WTC11 (cell line): ENCODE measurements around the gene PAM.

Experiments used
- AR ChIP-seq: fragments of 250-450 bp; sonication (Bioruptor Pico); IDR thresholded peaks from 2 replicates; pipeline ENCODE4 v1.9.0; 2021; ENCODE audit warnings: mild to moderate bottlenecking
- CTCF ChIP-seq: fragments of 200-600 bp; IDR thresholded peaks from 2 replicates; pipeline ENCODE4 v1.8.0; 2022; ENCODE audit warnings: antibody characterized with exemption
- ESRRA ChIP-seq: sonication (generic); formaldehyde crosslinking; IDR thresholded peaks from 2 replicates; pipeline ENCODE4 v1.8.1; 2022; ENCODE audit warnings: mild to moderate bottlenecking, missing genetic modification reagents, borderline replicate concordance
- HMGXB4 ChIP-seq: sonication (generic); formaldehyde crosslinking; IDR thresholded peaks from 2 replicates; pipeline ENCODE4 v1.8.1; 2023; ENCODE audit warnings: mild to moderate bottlenecking, moderate library complexity, missing genetic modification reagents
- SP1 ChIP-seq: sonication (generic); formaldehyde crosslinking; conservative IDR thresholded peaks from 2 replicates; pipeline ENCODE4 v1.8.1; 2022; ENCODE audit warnings: missing genetic modification reagents
- ZNF219 ChIP-seq: sonication (generic); formaldehyde crosslinking; IDR thresholded peaks from 2 replicates; pipeline ENCODE4 v1.8.0; 2023; ENCODE audit warnings: missing genetic modification reagents, mild to moderate bottlenecking, borderline replicate concordance
- ZNF232 ChIP-seq: sonication (generic); formaldehyde crosslinking; IDR thresholded peaks from 2 replicates; pipeline ENCODE4 v1.8.0; 2022; ENCODE audit warnings: mild to moderate bottlenecking, missing genetic modification reagents
- ZNF317 ChIP-seq: sonication (generic); formaldehyde crosslinking; IDR thresholded peaks from 2 replicates; pipeline ENCODE4 v1.8.1; 2023; ENCODE audit warnings: low read depth, mild to moderate bottlenecking, moderate library complexity, missing genetic modification reagents, borderline replicate concordance

- no peak for TF ChIP-seq CTCF
- TF ChIP-seq ZNF219 (CRISPR knock-in tag) = no peak
- TF ChIP-seq ESRRA (CRISPR knock-in tag) = no peak
- no peak for TF ChIP-seq ZNF232
- no peak for TF ChIP-seq ZNF317
- no peak for TF ChIP-seq HMGXB4
- TF ChIP-seq AR = no peak
- TF ChIP-seq SP1 = no peak
These were observed 166.4 kb downstream of the PAM start for GRCh38 chr5:102921341-102922044.
